ENCODE measurements around the gene KASH5. TPM values are rescaled to one million over a fixed set of nuclear protein-coding genes. Genes with fewer than 3 reads are reported as not detected.

The KASH5 gene
- total and polyA plus RNA-seq, 9 donors = 0.15 to 0.23 TPM; not detected in 7

DNA sequence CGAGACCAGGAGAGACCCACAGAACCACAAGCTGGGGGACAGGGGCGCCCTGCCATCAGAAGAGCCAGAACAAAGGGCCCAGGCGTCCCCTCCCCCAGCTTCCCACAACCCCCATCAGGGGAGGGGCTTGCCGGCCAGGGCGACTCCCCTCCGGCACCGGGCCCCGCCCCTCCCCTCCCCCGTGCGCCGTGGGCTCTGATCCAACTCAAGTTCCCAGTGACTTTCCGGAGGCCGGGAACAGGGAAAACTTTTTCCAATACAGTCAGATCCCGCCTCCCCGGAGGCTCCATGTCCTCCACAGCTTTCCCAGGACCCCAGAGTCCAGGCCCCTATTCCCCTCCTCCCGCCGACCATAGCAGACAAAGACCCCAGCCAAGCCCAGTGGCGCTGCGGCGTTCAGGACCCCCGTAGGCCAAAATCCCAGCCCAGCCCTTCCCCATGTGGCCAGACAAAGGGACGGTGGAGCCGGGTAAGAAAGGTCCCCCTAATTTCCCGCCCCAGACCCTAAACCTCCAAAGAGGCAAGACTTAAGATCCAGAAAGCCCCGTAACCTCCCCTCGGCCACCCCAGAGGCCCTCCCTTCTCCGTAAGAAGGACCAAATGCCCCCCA is 26.5 kb upstream of the KASH5 start:
- peak overlapping the region; percentile 88 to 92 for H3K27ac ChIP-seq
- TF ChIP-seq EP300 (IDR thresholded peaks at IDR 0.05) (peak; percentile 39), POLR2A (IDR thresholded peaks at IDR 0.05) (peak; percentile 70)
- TF ChIP-seq, protein P1, sequence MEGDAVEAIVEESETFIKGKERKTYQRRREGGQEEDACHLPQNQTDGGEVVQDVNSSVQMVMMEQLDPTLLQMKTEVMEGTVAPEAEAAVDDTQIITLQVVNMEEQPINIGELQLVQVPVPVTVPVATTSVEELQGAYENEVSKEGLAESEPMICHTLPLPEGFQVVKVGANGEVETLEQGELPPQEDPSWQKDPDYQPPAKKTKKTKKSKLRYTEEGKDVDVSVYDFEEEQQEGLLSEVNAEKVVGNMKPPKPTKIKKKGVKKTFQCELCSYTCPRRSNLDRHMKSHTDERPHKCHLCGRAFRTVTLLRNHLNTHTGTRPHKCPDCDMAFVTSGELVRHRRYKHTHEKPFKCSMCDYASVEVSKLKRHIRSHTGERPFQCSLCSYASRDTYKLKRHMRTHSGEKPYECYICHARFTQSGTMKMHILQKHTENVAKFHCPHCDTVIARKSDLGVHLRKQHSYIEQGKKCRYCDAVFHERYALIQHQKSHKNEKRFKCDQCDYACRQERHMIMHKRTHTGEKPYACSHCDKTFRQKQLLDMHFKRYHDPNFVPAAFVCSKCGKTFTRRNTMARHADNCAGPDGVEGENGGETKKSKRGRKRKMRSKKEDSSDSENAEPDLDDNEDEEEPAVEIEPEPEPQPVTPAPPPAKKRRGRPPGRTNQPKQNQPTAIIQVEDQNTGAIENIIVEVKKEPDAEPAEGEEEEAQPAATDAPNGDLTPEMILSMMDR (IDR thresholded peaks at IDR 0.05) = no peak
- H3K4me3 ChIP-seq = peak overlapping the region; percentile 53
- peaks cover 2% of the 10 kb centered on the region for H3K4me1 ChIP-seq (ENCODE audit: insufficient read depth)
- no peaks in the 10 kb centered on the region for H3K9me3 ChIP-seq
- DNase-seq = peak; percentile 89 to 94 (median 93)
- no peaks in the 10 kb centered on the region for H3K27me3 ChIP-seq
- H3K36me3 ChIP-seq = no peaks in the 10 kb centered on the region
- WGBS, 3 donors = 0 to 2% (median 1%) methylated on average over 26 to 27 of the region's 27 CpGs
- intact Hi-C loops (cut with DNase I) = loop anchor here in 1 of 4 donors (10.0 kb wide), 1 partner anchor 83 kb away; the partner anchor contains the start of gene SLC17A7

DNA sequence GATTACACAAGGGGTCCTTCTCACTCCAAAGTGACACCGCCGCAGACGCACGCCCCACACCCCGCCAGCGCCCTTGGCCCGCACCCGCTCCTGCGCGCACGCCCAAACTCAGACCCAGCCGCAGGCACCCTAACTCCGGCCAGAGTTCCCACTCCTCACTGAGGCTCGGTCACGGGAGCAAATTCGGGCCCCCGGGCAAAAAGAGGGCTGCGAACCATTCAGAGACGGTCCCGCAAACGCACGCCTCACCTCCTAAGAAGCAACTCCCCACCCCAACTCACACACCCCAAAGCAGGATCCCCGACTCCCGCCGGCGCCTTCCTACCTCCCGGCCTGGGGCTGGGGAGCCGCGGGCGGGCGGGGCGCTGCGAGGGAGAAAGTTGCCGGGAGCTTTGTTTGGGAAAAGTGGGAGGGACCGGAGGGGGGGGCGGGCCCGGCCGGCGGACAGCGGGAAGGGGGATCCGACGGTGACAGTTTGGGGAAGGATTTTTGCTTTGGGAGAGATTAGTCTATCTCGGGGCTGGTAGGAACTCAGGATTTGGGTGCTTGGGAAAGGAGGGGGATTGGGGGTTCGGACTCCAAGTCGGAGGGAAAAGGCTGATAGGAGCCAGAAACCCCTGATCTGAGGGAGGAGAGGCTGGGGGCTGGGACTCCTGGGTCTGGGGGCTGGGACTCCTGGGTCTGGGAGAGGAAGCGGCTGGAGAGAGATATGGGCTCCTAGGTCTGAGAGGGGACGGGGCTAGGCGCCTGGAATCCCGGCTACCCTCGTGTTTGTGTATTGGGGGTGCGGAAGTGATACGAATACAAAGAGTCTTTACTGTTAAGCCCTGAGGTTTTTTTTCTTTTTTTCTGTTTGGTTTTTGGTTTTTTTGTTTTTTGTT is 25.8 kb upstream of the KASH5 start, which contains the start of gene TEAD2:
TEAD2 (minus strand) TSS at position 369 of the 881 bp plus-strand sequence. CDS start 2,341 bp downstream, outside the sequence.
- Histone ChIP-seq H3K36me3 (no peaks in the 10 kb centered on the region), H3K27me3 (no peaks in the 10 kb centered on the region), H3K27ac (peak within 1 kb of the TSS; percentile 88 to 92), H3K4me3 (peak within 1 kb of the TSS; percentile 53), H3K9me3 (no peaks in the 10 kb centered on the region), H3K4me1 (ENCODE audit: insufficient read depth) (no peaks in the 10 kb centered on the region)
- 0 to 1% (median 1%) methylated on average over 51 to 52 of the region's 52 CpGs for WGBS, 3 donors
- intact Hi-C loops (cut with DNase I) = loop anchor here in 1 of 4 donors (10.0 kb wide), 1 partner anchor 83 kb away; the partner anchor contains the start of gene SLC17A7
- DNase-seq = peak; percentile 85 to 90 (median 86)
- TF ChIP-seq POLR2A (IDR thresholded peaks at IDR 0.05) (peak; percentile 50), EP300 (IDR thresholded peaks at IDR 0.05) (no peak)
- TF ChIP-seq, protein P1 (IDR thresholded peaks at IDR 0.05) = no peak

DNA sequence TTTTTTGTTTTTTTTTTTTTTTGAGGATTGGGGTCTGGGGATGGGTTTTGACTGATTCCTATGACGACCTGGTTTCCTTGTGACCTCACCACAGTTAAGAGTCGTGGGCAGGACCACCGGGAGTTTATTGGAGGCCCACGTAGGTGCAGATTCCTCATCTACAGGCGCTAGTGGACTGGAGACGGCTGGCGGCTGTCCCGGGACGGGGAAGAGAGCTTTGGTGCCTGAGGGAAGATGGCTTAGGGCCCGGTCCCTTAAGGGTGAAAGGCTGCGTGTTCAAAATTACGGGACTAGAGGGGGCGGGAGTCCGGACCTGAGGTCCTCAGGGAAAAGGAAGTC is 25.2 kb upstream of the KASH5 start:
- peak; percentile 68 to 77 (median 75) for DNase-seq
- Histone ChIP-seq H3K36me3 (no peaks in the 10 kb centered on the region), H3K4me3 (peak overlapping the region; percentile 53), H3K4me1 (ENCODE audit: insufficient read depth) (no peaks in the 10 kb centered on the region), H3K9me3 (no peaks in the 10 kb centered on the region), H3K27me3 (no peaks in the 10 kb centered on the region), H3K27ac (peak overlapping the region; percentile 88 to 92)
- intact Hi-C loops (cut with DNase I) = loop anchor here in 1 of 4 donors (10.0 kb wide), 1 partner anchor 82 kb away; the partner anchor contains the start of gene SLC17A7
- WGBS, 3 donors = 0 to 1% (median 0%) methylated on average over 14 of the region's 14 CpGs
- TF ChIP-seq EP300 (IDR thresholded peaks at IDR 0.05) = no peak
- no peak for TF ChIP-seq POLR2A (IDR thresholded peaks at IDR 0.05)
- TF ChIP-seq, protein P1 (IDR thresholded peaks at IDR 0.05) = no peak

DNA sequence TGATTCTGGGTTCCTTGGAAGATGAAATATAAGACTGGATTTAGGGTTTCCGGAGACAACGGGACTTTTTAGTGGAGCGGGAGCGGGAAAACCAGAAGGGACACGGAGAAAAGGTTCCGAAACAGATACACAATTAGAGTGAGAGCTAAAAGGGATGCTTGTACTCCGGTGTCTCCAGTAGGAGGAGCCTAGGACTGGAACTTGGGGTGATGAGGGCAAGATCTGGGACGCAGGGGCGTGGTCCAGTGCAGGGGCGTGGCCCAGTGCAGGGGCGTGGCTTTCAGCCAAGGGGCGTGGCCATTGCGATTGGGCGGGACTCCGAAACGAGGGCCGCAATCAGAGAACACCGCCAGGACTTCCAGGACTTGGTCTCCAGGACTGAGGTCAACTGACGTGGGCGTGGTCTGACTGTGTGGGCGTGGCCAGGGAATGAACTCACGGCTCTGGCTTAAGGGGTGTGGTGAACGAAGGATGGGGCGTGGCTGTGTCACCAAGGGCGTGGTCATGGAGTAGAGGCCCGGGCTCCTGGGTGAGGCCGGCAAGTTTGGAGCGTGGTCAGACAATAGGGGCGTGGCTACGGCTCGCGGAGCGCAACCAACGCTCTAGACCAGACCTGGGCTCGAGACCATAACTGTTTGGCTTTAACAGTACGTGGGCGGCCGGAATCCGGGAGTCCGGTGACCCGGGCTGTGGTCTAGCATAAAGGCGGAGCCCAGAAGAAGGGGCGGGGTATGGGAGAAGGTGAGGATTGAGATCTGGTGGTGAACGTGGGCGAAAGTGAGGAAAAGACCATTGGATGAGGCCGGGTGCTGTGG is 24.6 kb upstream of the KASH5 start, which contains the start of gene DKKL1:
DKKL1 (plus strand) TSS at position 610 of the 815 bp plus-strand sequence; CDS start at position 732, 122 bp downstream.
- intact Hi-C loops (cut with DNase I) = loop anchor here in 1 of 4 donors (10.0 kb wide), 1 partner anchor 81 kb away; the partner anchor contains the start of gene SLC17A7
- H3K4me3 ChIP-seq = peak within 1 kb of the TSS; percentile 53
- WGBS, 3 donors = 0 to 1% (median 1%) methylated on average over 45 to 46 of the region's 46 CpGs

More for the DNA sequence above, 24.6 kb upstream of the KASH5 start, which contains the start of gene DKKL1:
- peak within 1 kb of the TSS; percentile 88 to 92 for H3K27ac ChIP-seq
- TF ChIP-seq POLR2A (IDR thresholded peaks at IDR 0.05) (peak; percentile 62), EP300 (IDR thresholded peaks at IDR 0.05) (no peak)
- TF ChIP-seq, protein P1 (IDR thresholded peaks at IDR 0.05) = no peak
- no peaks in the 10 kb centered on the region for H3K4me1 ChIP-seq (ENCODE audit: insufficient read depth)
- DNase-seq = peak; percentile 100
- H3K36me3 ChIP-seq = no peaks in the 10 kb centered on the region
- H3K27me3 ChIP-seq = no peaks in the 10 kb centered on the region
- no peaks in the 10 kb centered on the region for H3K9me3 ChIP-seq

All from ovary (tissue), 9 donors.